HEK293 (cell line): ENCODE data around the gene NLGN4Y.

Experiments
- CTCF ChIA-PET: fragments of 350-600 bp; formaldehyde crosslinking; extraction: SDS; loops from one replicate; lab custom pipeline; 2021; ENCODE audit warnings: antibody characterized with exemption; lab: Yijun Ruan, JAX
- POLR2A ChIA-PET: fragments of 300-600 bp; formaldehyde crosslinking; extraction: SDS; loops from one replicate; lab custom pipeline; 2020; ENCODE audit warnings: antibody characterized with exemption, inconsistent platforms; lab: Yijun Ruan, JAX
- H3K27ac ChIP-seq: fragments of 200-500 bp; sonication (Bioruptor generic); 2 replicates; pipeline ENCODE4 v1.5.1; 2014; ENCODE audit warnings: low read depth, low read length, control low read depth, inconsistent platforms; ENCODE audit errors: extremely low read depth
- H3K36me3 ChIP-seq, 2 experiments: fragments of 200-500 bp in 1 of 2; sonication (Bioruptor generic) in 1 of 2; 1 replicate in 1 of 2; 2 replicates in 1 of 2; pipeline ENCODE4 v1.5.1; 2014 to 2017; ENCODE audit warnings: inconsistent platforms in 2 of 2, low read length in 2 of 2; ENCODE audit not compliant: control insufficient read depth in 2 of 2, insufficient read depth in 1 of 2
- H3K4me1 ChIP-seq: fragments of 200-500 bp; sonication (Bioruptor generic); 2 replicates; pipeline ENCODE4 v1.5.1; 2014; ENCODE audit warnings: mild to moderate bottlenecking, low read length, inconsistent platforms; ENCODE audit not compliant: control insufficient read depth, insufficient read depth
- H3K4me3 ChIP-seq: 2 replicates; pipeline ENCODE4 v1.5.1; 2011; ENCODE audit warnings: low read depth, mild to moderate bottlenecking, control low read depth, low read length, moderate library complexity
- H3K9me3 ChIP-seq: fragments of 200-500 bp; sonication (Bioruptor generic); 2 replicates; pipeline ENCODE4 v1.5.1; 2014; ENCODE audit warnings: low read depth, low read length, inconsistent platforms; ENCODE audit not compliant: control insufficient read depth, insufficient read depth
- BCL11A ChIP-seq: fragments of 450-650 bp; formaldehyde crosslinking; IDR thresholded peaks from 2 replicates; pipeline ENCODE4 v1.5.1; 2016; ENCODE audit warnings: low read depth, missing biosample characterization, missing genetic modification characterization
- FEZF1 ChIP-seq: fragments of 450-650 bp; formaldehyde crosslinking; IDR thresholded peaks from 2 replicates; pipeline ENCODE4 v1.5.1; 2016; ENCODE audit warnings: missing biosample characterization, missing genetic modification characterization
- GFI1B ChIP-seq: fragments of 450-650 bp; formaldehyde crosslinking; IDR thresholded peaks from 2 replicates; pipeline ENCODE4 v1.5.1; 2016; ENCODE audit warnings: missing biosample characterization, missing genetic modification characterization
- MEIS1 ChIP-seq: sonication (generic); formaldehyde crosslinking; IDR thresholded peaks from 2 replicates; pipeline ENCODE4 v1.8.1; 2022; ENCODE audit warnings: missing genetic modification reagents, mild to moderate bottlenecking, borderline replicate concordance
- ZBTB20 ChIP-seq: fragments of 450-650 bp; formaldehyde crosslinking; IDR thresholded peaks from 2 replicates; pipeline ENCODE4 v1.5.1; 2016; ENCODE audit warnings: missing biosample characterization, missing genetic modification characterization
- ZEB2 ChIP-seq: fragments of 450-650 bp; formaldehyde crosslinking; IDR thresholded peaks from 2 replicates; pipeline ENCODE4 v1.5.1; 2016; ENCODE audit warnings: missing biosample characterization, missing genetic modification characterization
- ZFP3 ChIP-seq: fragments of 450-650 bp; formaldehyde crosslinking; IDR thresholded peaks from 2 replicates; pipeline ENCODE4 v1.5.1; 2016; ENCODE audit warnings: low read depth, missing biosample characterization, missing genetic modification characterization
- ZFP37 ChIP-seq: fragments of 450-650 bp; formaldehyde crosslinking; IDR thresholded peaks from 2 replicates; pipeline ENCODE4 v1.5.1; 2016; ENCODE audit warnings: missing biosample characterization, missing genetic modification characterization
- ZFP41 ChIP-seq: fragments of 450-650 bp; formaldehyde crosslinking; IDR thresholded peaks from 2 replicates; pipeline ENCODE4 v1.5.1; 2016; ENCODE audit warnings: missing biosample characterization, missing genetic modification characterization, borderline replicate concordance
- ZFP69B ChIP-seq: fragments of 450-650 bp; formaldehyde crosslinking; IDR thresholded peaks from 2 replicates; pipeline ENCODE4 v1.5.1; 2016; ENCODE audit warnings: missing biosample characterization, missing genetic modification characterization
- ZNF157 ChIP-seq: fragments of 450-650 bp; formaldehyde crosslinking; IDR thresholded peaks from 2 replicates; pipeline ENCODE4 v1.5.1; 2016; ENCODE audit warnings: missing biosample characterization, missing genetic modification characterization
- ZNF221 ChIP-seq: fragments of 450-650 bp; formaldehyde crosslinking; IDR thresholded peaks from 2 replicates; pipeline ENCODE4 v1.5.1; 2017; ENCODE audit warnings: missing biosample characterization, missing genetic modification characterization, borderline replicate concordance
- ZNF341 ChIP-seq: fragments of 450-650 bp; formaldehyde crosslinking; IDR thresholded peaks from 2 replicates; pipeline ENCODE4; 2016; ENCODE audit warnings: low read depth, missing biosample characterization, missing genetic modification characterization
- ZNF555 ChIP-seq: fragments of 450-650 bp; formaldehyde crosslinking; conservative IDR thresholded peaks from 2 replicates; pipeline ENCODE4 v1.5.1; 2017; ENCODE audit warnings: missing biosample characterization, mild to moderate bottlenecking, missing genetic modification characterization, inconsistent platforms
- ZNF660 ChIP-seq: fragments of 450-650 bp; IDR thresholded peaks from 2 replicates; pipeline ENCODE4 v1.5.1; 2018; ENCODE audit warnings: missing biosample characterization, mild to moderate bottlenecking, missing genetic modification characterization
- ZNF664 ChIP-seq: fragments of 450-650 bp; formaldehyde crosslinking; IDR thresholded peaks from 2 replicates; pipeline ENCODE4 v1.5.1; 2016; ENCODE audit warnings: missing biosample characterization, missing genetic modification characterization
- ZNF670 ChIP-seq: fragments of 450-650 bp; formaldehyde crosslinking; IDR thresholded peaks from 2 replicates; pipeline ENCODE4 v1.5.1; 2016; ENCODE audit warnings: missing biosample characterization, missing genetic modification characterization, low read depth
- ZNF776 ChIP-seq: fragments of 450-650 bp; formaldehyde crosslinking; IDR thresholded peaks from 2 replicates; pipeline ENCODE4 v1.5.0; 2017; ENCODE audit warnings: missing biosample characterization, missing genetic modification characterization, borderline replicate concordance
- ZNF777 ChIP-seq: fragments of 450-650 bp; formaldehyde crosslinking; IDR thresholded peaks from 2 replicates; pipeline ENCODE4 v1.5.1; 2017; ENCODE audit warnings: missing biosample characterization, missing genetic modification characterization, borderline replicate concordance
- ZNF791 ChIP-seq: fragments of 450-650 bp; formaldehyde crosslinking; IDR thresholded peaks from 2 replicates; pipeline ENCODE4 v1.5.1; 2016; ENCODE audit warnings: missing biosample characterization, missing genetic modification characterization
- ZNF792 ChIP-seq: fragments of 450-650 bp; formaldehyde crosslinking; IDR thresholded peaks from 2 replicates; pipeline ENCODE4 v1.5.1; 2016; ENCODE audit warnings: missing biosample characterization, missing genetic modification characterization
- TF ChIP-seq, protein P1 (sequence below): fragments of 450-650 bp; formaldehyde crosslinking; IDR thresholded peaks from 2 replicates; pipeline ENCODE4 v1.5.1; 2016; ENCODE audit warnings: missing biosample characterization, missing genetic modification characterization
- TF ChIP-seq, protein P2 (sequence below): fragments of 450-650 bp; formaldehyde crosslinking; IDR thresholded peaks from 2 replicates; pipeline ENCODE4 v1.5.1; 2016; ENCODE audit warnings: missing biosample characterization, missing genetic modification characterization
- TF ChIP-seq, protein P3 (sequence below): fragments of 450-650 bp; formaldehyde crosslinking; IDR thresholded peaks from 2 replicates; pipeline ENCODE4 v1.5.1; 2016; ENCODE audit warnings: missing biosample characterization, missing genetic modification characterization
- TF ChIP-seq, protein P4 (sequence below): fragments of 450-650 bp; formaldehyde crosslinking; IDR thresholded peaks from 2 replicates; pipeline ENCODE4 v1.5.1; 2016; ENCODE audit warnings: missing biosample characterization, missing genetic modification characterization

Gene NLGN4Y

DNA sequence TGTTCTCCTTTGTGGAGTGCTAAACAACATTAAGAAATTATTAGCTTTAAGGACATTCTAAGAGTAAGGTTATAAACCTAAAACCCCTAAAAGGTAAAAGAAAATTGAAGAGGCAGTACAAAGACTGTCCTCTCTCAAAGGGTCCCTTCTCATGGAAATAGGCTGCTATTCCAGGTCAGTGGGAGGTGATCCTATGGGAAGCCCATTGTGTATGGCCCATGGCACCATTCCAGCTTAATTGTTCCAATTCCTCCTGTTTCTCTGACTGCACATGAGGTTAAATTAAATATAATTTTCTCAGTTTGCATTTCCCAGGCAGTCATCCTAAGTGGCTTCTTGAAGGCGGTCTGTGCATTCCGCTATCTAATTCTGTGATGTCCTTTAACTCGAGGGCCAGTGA is 57.0 kb downstream of the NLGN4Y start:
- ChIA-PET CTCF (no interaction called here), POLR2A (no interaction called here)
- no peak for TF ChIP-seq ZFP69B
- TF ChIP-seq, protein P1, sequence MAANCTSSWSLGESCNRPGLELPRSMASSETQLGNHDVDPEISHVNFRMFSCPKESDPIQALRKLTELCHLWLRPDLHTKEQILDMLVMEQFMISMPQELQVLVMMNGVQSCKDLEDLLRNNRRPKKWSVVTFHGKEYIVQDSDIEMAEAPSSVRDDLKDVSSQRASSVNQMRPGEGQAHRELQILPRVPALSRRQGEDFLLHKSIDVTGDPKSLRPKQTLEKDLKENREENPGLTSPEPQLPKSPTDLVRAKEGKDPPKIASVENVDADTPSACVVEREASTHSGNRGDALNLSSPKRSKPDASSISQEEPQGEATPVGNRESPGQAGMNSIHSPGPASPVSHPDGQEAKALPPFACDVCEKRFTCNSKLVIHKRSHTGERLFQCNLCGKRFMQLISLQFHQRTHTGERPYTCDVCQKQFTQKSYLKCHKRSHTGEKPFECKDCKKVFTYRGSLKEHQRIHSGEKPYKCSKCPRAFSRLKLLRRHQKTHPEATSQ, result no peak
- TF ChIP-seq ZNF777 (tag by site-specific recombination), result no peak
- no peak for TF ChIP-seq ZNF791 (tag by site-specific recombination)
- TF ChIP-seq ZNF341, result no peak
- TF ChIP-seq ZBTB20 (tag by site-specific recombination), result no peak
- TF ChIP-seq, protein P2, sequence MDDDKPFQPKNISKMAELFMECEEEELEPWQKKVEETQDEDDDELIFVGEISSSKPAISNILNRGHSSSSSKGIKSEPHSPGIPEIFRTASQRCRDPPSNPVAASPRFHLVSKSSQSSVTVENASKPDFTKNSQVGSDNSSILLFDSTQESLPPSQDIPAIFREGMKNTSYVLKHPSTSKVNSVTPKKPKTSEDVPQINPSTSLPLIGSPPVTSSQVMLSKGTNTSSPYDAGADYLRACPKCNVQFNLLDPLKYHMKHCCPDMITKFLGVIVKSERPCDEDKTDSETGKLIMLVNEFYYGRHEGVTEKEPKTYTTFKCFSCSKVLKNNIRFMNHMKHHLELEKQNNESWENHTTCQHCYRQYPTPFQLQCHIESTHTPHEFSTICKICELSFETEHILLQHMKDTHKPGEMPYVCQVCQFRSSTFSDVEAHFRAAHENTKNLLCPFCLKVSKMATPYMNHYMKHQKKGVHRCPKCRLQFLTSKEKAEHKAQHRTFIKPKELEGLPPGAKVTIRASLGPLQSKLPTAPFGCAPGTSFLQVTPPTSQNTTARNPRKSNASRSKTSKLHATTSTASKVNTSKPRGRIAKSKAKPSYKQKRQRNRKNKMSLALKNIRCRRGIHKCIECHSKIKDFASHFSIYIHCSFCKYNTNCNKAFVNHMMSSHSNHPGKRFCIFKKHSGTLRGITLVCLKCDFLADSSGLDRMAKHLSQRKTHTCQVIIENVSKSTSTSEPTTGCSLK (tag by site-specific recombination), result no peak
- no peak for TF ChIP-seq ZNF555 (tag by site-specific recombination)
- TF ChIP-seq ZNF221 (tag by site-specific recombination), result no peak
- Histone ChIP-seq H3K9me3 (no peaks in the 10 kb centered on the region), H3K36me3 (no peaks in the 10 kb centered on the region), H3K4me1 (no peaks in the 10 kb centered on the region), H3K4me3 (no peak overlapping the region), H3K27ac (no peak overlapping the region)

DNA sequence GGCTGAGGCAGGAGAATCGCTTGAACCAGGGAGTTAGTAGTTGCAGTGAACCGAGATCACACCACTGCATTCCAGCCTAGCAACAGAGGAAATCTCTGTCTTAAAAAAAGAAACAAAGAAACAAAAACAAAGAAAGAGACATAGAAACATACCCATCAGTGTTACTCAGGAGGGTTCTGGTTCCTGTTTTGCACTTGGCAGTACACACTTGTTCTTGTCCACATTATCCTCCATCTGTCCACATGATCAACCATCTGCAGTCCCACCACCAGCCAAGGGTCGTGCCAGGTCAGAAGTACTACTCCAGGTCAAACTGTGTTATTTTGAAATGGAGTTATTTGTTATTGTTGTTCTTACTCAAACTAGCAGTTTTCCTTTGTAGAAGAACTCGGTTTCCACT is 62.4 kb downstream of the NLGN4Y start:
- no peaks in the 10 kb centered on the region for H3K4me1 ChIP-seq
- POLR2A ChIA-PET, result no interaction called here
- no peak for TF ChIP-seq ZNF776 (tag by site-specific recombination)
- no peak for TF ChIP-seq ZNF660 (tag by site-specific recombination)
- no peak for TF ChIP-seq GFI1B (tag by site-specific recombination)
- no peak for TF ChIP-seq ZEB2 (tag by site-specific recombination)
- no peak overlapping the region for H3K4me3 ChIP-seq
- H3K9me3 ChIP-seq, result no peaks in the 10 kb centered on the region
- H3K36me3 ChIP-seq, result no peaks in the 10 kb centered on the region
- CTCF ChIA-PET, result no interaction called here
- H3K27ac ChIP-seq, result no peak overlapping the region

DNA sequence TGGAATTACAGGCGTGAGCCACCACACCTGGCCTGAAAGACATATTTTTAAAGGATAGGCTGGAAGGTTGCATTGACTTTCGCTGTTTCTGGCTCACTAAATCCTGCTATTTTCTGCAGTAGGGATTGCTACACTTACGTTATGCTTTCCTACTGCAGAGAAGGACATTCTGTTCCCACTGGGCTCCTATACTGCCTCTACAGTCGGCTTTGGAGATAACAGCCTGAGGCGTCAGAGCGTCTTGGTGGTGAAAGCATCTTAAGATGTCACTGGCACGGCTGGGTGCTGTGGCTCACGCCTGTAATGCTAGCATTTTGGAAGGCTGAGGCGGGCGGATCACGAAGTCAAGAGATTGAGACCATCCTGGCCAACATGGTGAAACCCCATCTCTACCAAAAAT is 77.0 kb downstream of the NLGN4Y start:
- Histone ChIP-seq H3K4me3 (no peak overlapping the region), H3K27ac (no peak overlapping the region), H3K9me3 (no peaks in the 10 kb centered on the region), H3K4me1 (no peaks in the 10 kb centered on the region), H3K36me3 (no peaks in the 10 kb centered on the region)
- ChIA-PET POLR2A (no interaction called here), CTCF (no interaction called here)
- TF ChIP-seq ZFP41 (tag by site-specific recombination) (no peak), FEZF1 (tag by site-specific recombination) (no peak)

DNA sequence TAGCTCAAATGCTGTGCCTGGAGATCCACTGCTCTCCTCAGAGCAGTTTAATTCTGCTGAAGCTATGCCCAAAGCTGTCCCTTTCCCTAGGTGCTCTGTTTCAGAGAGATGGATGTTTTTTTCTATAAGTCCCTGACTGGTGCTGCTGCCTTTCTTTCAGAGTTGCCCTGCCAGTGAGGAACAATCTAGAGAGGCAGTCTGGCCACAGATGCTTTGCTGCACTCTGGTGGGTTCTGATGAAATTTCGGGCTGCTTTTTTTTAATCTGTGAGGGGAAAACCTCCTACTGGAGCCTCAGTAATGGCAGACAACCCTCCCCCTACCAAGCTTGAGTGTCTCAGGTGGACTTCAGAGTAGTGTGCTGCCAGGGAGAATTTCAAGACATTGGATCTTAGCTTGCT is 93.3 kb downstream of the NLGN4Y start:
- Histone ChIP-seq H3K9me3 (no peaks in the 10 kb centered on the region), H3K27ac (no peak overlapping the region), H3K4me3 (no peak overlapping the region), H3K4me1 (no peaks in the 10 kb centered on the region), H3K36me3 (no peaks in the 10 kb centered on the region)
- CTCF ChIA-PET, result no interaction called here
- POLR2A ChIA-PET, result no interaction called here
- TF ChIP-seq ZNF664 (tag by site-specific recombination), result no peak
- TF ChIP-seq ZEB2 (tag by site-specific recombination), result no peak
- no peak for TF ChIP-seq ZNF157 (tag by site-specific recombination)
- TF ChIP-seq ZFP3, result no peak
- TF ChIP-seq, protein P3, sequence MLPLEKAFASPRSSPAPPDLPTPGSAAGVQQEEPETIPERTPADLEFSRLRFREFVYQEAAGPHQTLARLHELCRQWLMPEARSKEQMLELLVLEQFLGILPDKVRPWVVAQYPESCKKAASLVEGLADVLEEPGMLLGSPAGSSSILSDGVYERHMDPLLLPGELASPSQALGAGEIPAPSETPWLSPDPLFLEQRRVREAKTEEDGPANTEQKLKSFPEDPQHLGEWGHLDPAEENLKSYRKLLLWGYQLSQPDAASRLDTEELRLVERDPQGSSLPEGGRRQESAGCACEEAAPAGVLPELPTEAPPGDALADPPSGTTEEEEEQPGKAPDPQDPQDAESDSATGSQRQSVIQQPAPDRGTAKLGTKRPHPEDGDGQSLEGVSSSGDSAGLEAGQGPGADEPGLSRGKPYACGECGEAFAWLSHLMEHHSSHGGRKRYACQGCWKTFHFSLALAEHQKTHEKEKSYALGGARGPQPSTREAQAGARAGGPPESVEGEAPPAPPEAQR (tag by site-specific recombination), result no peak
- no peak for TF ChIP-seq ZNF792 (tag by site-specific recombination)
- no peak for TF ChIP-seq ZFP37 (tag by site-specific recombination)
- TF ChIP-seq, protein P4, sequence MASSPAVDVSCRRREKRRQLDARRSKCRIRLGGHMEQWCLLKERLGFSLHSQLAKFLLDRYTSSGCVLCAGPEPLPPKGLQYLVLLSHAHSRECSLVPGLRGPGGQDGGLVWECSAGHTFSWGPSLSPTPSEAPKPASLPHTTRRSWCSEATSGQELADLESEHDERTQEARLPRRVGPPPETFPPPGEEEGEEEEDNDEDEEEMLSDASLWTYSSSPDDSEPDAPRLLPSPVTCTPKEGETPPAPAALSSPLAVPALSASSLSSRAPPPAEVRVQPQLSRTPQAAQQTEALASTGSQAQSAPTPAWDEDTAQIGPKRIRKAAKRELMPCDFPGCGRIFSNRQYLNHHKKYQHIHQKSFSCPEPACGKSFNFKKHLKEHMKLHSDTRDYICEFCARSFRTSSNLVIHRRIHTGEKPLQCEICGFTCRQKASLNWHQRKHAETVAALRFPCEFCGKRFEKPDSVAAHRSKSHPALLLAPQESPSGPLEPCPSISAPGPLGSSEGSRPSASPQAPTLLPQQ (tag by site-specific recombination), result no peak
- no peak for TF ChIP-seq BCL11A (tag by site-specific recombination)
- no peak for TF ChIP-seq MEIS1 (CRISPR knock-in tag)
- no peak for TF ChIP-seq ZNF670 (tag by site-specific recombination)
